HG02884 (cell line): Measurements from ENCODE around the gene MEGF11.

Experiments used
- ATAC-seq: cut with Tn5 transposase; IDR thresholded peaks from one replicate; pipeline ENCODE4 v1.9.1; 2021; ENCODE audit warnings: mild to moderate bottlenecking, moderate library complexity; ENCODE audit not compliant: unreplicated experiment

MEGF11 gene

DNA sequence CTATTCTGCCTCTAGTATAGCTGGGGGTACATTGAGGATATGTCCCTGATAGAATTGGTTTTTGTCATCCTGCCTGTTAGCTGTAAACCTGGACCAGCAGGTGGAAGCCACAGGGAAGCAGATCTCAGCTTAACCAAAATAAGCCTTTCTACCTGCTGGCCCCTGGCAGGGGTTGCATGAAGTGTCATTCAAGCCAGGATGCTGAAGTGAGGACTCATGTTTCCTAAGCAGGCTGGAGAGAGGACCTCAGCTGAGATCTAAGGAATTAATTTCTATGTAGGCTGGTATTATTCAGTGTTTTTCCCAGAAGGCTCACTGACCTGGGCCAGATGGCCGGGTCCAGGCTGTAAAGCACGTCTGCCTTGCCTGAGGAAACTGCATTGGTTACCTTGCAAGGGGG lies 128.9 kb downstream of the MEGF11 start:
- ATAC-seq: no peak

DNA sequence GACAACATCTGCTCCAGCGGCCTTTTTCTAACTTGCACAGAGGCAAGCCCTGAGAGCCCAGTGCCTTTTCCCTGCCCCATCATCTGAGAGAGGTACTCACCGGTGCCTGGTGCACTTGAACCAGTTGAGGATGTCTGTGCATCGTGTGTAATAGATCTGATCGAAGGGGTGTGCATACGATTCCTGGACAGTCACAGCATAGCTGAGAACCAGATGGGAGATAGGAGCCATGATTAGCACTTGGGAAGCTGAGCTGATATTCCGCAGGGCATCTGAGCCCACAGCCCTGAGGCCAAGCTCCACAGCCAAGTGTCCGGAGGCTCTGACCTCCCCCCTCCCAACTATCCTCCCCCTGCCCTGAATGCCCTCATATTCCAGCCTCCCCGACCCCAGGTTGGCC lies 129.8 kb downstream of the MEGF11 start:
- ATAC-seq: no peak

DNA sequence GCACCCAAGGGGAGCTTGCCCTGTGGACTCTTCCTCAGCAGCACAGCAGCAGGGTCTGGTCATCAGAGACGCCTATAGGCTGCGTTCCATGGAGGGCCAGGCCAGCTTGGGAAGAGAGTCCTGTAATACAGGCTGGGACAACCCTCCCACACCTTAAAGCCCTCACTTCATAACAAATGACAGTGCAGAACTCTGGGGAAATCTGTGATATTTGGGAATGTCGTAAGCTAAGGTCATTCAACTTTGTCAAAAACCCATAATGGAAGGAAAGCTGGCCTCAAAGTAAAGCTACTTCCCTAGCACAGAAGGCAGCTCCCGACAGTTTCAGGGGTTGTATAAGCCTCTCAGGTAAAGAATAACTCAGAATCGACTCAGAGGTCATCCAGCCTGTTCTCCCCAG lies 133.1 kb downstream of the MEGF11 start:
- no peak for ATAC-seq

DNA sequence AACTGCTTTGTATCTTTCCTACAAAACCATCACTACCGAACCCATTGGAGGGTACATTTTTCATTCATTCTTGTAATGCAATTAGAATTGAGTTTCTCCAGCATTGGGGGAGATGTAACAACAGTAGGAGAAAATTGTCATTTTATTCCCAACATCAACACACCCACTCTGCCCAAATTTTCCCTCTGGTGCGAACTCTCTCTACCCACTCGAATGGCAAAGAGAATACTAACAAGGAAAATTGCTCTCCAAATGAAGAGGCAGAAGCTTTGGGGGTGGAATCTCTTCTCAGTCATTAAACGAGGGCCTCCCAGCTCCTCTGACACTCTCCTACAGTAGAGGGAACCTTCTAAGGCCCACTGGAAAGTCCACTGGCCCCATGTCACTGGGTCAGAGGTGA lies 135.7 kb downstream of the MEGF11 start:
- no peak for ATAC-seq

DNA sequence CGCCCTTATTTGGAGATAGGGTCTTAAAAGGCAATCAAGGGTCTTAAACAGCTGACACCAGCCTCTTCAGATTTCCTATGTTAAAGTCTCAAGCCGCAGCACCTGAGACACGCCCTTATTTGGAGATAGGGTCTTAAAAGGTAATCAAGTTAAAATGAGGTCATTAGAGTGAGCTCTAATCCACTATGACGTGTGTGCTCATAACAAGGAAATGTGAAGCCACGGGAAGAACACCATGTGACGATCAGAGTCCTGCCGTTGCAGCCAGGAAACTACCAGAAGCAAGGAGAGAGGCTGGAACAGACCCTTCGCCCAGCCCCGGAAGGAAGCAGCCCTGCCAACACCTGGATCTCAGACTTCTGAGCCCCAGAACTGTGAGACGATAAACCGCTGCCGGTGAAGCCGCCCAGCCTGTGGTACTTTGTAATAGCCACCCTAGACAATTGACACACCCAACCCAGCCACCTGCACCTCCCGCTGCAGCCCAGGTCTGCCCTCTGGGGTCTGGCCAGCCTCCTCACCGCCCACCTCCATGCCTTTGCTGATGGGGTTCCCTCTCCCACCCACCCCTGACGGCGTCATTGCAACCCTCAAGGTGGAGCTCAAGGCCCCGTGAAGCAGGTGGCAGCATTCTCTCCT lies 137.9 kb downstream of the MEGF11 start:
- no peak for ATAC-seq

DNA sequence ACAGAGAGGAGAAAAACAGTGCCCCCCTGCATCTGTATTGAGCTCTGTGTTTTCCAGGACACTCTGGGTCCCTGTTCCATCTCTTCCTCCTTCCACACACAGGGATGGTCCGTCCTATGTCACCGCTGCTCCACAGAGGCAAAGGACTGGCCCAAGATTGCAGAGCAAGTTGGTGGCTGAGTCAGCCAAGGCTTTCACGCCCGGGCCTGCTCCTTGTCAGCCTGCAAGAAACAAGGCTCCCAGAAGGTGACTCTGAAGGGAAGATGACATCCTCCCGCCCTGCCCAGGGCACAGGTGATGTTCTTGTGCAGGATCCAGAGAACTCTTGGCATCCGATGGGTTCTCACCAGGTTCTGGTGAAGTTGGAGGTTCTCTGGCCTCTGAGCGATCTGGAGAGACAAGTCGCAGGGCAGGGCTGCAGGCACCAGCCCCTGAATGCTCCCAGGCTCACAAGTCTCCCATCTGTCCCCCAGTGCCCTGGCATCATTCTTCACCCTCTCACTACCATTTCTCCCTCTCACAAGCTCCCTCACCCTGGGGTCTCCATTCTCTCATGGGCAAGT lies 138.6 kb downstream of the MEGF11 start:
- ATAC-seq: no peak

DNA sequence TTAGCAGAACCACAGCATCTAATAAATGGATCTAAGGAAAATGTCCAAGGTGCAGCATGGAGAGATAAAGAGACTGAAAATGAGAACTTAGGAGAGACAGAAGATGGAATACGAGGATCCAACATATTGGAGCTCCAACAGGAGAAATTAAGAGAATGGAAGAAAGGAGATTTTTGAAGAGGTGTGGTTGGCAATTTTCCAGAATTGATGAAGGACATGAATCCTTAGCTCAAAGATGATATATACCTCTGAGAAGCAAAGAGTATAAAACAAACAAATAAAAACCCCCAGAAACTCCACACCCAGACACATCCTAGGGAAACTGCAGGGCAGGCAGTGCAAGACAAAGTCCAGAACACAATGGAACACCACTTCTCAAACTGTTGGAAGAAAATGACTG lies 141.2 kb downstream of the MEGF11 start:
- ATAC-seq: no peak

DNA sequence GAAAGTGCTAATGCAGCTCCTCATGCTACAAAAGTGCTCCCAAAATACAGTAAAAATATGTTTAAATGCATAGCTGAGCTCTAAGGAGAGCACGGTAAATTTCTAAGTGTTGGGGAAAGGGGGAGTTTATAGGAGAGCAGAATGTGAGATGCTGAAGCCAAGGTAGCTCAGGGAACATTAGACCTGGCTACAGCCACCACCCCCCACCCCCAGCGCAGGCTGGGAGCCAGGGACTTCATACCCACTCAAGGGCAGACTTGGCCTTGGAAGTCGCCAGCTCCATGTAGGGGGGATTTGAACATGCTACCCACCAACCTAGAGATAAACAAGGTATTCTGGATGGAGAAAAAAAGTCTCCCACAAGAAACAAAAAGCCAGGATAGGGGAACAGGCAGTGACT lies 142.2 kb downstream of the MEGF11 start:
- no peak for ATAC-seq

DNA sequence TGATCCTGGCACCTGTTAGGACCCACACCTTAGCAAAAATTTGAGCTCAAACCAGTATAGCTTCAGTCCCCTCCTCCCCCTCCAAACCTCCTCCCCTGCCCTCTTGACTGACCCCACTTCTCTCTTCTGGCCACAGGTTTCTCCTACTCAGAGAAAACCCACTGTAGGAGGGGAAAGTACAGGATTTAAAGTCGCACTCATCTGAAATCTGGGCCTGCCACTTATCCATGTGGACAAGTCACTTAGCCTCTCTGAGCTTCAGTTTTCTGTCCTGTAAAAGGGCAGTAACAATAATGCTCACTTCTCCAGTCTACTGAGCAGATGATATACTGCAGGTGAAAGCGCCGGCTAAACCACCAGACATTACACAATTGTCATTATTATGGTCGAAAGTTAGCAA lies 142.7 kb downstream of the MEGF11 start:
- ATAC-seq: no peak

DNA sequence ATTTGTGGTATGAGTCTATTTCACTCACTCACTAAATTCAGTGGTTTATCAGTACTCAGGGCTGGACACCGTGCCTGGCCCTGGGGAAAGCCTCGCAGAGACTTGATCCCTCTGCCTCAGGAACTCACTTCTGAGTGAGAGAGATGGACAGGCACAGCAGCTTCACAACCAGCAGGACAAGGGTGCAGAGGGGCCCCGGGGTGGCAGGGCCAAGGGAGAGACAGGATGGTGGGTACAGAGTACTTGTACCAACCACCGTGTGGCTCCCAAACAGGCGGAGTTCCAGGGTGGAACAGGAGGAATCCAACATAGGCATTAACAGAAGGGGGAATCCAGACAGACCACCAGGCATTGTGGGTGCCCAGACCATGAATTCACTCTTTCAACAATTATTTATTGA lies 143.7 kb downstream of the MEGF11 start:
- ATAC-seq: no peak

DNA sequence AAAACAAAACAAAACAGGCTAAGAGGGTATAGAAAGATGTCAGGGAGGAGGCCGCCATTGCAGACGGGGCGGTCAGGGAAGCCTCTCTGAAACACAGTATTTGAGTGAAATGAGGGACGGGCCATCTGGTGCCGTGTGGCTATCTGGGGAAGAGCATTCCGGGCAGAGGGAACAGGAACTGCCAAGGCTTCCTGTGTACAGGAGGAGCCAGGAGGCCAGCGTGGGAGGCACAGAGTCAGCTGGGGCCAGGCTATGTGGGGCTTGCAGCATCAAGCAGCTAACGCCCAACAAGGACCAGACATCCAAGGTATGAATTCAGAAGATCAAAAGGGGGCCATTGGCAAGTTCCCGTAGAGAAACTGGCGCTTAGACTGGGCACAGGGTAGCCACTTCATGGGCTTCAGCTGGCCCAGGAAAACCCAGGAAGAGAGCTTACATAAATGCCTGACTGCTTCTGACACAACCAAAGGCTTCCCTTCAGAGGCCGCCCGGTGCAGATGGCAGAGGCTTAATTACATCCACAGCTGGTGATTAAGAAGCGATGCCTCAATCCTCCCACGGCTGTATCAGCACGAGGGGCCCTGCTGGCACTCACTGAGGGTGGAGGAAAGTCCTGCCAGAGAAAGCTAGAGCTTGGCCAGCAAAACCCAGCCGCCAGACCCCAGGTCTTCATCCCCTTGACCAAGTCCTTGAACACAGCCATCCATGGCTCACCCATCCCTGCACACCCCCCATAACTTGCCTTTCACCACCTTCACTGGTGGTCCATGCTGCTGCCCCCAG lies 144.9 kb downstream of the MEGF11 start:
- no peak for ATAC-seq

DNA sequence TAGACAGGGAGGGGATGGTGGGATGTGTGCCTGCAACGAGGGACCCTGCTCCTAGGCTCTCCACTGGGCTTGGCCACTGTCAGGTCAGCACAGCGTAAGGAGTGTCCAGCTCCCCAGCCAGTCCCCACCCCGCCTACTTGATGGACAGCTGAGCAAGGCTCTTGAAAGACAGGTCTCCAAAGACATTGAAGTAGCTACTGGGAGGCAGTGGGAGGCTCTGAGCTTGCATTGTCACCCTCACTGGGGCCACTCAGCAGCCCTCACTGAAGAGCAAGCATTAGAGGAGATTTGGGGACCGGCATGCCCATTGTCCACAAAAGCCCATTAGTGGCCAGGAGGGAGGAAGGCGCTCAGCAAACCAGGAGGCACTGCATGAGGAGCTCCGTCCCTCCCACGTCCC lies 146.5 kb downstream of the MEGF11 start:
- ATAC-seq: no peak

DNA sequence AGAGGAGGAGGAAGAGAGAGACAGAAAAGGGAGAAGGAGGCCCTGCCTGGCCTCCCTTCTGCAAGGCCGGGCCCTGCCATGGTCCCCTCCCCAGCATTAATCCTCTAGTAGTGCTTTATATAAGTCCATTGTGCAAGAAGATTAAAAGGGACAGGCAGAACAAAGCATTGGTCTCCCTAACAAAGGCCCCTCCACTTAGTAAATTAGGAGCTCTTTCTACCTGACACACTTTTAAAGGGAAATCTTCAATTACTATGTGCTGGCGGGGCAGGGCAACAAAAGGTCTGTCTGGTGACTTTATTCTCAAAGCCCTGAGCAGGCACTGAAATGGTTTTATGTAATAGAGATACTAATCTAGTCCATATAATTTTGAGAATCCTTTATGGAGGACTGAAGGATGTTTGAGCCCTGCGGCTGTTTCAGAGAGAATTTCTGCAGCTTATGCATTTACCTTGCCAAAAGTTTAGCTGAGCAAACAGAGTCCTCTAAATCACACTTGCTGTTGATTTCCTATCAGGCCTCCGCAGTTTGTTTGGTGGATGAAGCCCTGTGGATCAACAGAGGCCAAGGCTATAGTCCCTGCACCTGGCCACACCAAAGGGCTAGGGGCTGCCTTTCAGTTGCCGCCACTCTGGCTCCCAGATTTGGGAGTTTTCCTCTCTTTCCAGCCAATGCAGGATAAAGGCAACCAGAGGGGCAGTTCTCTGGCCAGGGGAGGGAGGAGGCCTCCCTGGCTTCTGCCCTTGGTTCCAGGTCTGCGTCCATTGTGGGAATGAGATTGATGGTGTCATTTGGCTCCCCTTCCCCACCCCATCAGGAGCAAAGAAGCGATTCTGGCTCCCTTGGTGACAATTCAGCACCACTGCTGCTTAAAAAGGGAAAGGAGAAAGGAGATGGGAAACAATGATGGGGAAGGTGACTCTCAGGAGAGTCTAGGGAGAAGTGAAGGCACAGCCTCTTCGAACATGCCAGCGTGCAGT lies 148.0 kb downstream of the MEGF11 start:
- no peak for ATAC-seq

DNA sequence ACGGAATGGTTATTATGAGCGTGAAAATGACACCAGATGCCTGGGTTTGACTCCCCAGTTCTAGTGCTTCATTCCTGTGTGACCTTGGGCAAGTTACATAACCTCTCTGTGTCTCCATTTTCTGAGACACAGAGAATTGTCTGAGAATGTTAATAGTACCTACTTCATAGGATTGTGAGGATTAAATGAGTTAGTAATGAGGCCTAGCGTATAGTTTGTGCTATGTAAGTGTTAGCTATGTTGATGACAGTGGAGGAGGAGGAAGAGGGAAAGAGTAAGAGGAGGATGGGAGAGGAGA lies 150.3 kb downstream of the MEGF11 start:
- ATAC-seq: no peak

DNA sequence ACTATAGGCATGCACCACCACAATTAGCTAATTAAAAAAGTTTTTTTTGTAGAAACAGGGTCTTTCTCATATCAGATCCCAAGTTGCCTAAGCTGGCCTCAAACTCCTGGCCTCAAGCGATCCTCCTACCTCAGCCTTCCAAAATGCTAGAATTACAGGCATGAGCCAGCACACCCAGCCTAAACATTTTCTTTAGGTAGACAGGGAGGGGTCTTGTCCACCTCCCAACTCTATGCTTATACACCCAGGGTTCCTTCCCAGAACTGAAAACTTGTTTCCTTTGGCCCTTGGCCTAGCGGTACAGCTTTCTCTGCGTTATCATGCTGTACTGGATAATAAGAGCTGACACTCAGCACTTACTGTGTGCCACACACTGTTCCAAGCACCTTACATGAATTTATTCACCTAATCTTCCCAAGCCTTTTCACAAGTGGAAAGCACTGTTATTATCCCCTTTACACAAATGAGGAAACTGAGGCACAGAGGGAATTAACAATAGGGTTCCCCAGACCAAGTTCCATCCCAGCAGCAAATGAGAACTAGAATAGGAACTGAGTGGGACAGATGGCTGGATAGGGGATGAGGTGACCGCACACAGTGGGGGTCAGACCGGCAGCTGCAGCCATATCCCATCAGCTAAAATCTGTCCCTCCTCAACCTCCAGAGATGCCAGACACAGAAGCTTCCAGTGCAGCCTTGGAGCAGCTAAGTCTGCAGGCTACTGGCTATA lies 150.8 kb downstream of the MEGF11 start:
- no peak for ATAC-seq

DNA sequence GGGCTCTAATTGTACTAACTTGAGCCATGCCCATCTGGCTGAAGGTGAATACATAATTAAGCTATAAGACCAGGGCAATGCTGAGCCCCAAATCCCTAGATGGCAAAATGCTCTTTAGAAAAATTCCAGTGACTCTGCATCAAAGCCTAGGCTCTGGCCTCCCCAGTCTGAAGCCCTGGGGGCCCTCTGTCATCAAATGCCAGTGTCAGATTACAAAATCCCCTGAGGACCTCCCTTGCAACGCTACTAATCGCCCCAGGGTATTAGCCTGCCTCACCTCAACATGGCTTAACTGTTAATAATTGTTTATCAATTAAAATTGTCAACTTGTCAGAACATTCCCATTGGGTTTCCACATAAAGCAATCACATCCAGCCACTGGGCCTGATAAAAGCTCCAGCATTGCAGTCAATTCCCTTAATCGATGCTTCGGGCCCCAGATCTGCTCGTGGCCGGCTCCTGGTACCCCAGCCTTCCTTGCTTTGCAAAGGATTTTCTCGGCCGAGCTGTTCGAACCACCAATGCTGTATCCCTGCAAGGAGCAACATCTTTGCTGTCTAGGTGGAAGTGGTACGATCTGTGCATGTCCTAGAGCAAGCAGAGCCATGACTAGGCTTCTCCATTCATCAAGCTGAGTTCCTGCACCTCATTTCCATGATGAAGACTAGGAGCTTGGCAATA lies 151.7 kb downstream of the MEGF11 start:
- no peak for ATAC-seq

DNA sequence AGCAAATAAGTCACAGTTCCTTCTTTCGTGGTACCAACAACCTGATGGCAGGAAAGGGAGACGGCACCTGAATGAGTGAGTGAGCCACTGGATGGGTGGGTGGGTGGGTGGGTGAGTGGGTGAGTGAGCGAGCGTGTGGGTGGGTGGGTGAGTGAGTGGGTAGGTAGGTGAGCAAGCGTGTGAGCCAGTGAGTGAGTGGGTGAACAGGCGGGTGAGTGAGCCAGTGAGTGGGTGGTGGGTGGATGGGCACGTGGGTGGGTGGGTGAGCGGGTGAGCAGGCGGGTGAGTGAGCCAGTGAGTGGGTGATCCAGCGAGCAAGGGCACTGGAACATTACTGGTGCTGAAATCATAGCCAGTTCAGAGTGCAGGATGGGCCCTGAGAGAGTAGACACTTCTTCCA lies 152.8 kb downstream of the MEGF11 start:
- ATAC-seq: no peak

DNA sequence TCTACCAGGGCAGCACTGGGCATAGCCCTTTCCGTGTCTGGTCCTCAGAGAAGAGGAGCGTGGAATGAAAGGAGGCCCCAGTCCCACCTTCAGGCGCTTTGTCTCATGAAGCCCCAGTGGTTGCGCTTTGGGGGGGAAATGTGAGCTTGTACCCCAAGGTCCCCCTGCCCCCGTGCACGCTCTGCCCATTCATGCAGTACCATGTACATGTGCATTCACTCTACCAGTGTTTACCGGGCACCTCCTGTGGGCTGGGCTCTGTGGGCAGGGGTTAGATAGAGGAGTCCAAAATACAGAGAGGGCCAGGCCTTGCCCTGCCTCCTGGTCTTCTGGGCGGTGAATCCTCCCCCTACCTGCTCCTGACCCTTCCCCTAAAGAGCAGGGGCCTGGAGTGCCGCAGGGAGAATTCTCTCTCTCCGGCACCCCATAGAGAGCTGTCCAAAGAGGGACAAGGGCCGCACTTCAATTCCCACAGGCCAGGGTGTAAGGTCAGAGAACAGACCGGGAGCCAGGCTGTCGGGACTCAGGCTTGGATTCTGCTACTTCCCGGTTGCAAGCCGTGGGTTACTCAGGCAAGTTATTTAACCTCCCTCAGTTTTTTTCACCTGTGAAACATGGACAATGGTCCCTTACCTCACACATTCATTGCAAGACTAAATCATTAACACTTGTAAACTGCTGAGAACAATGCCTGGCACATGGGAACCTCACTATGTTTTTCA lies 153.4 kb downstream of the MEGF11 start:
- no peak for ATAC-seq

DNA sequence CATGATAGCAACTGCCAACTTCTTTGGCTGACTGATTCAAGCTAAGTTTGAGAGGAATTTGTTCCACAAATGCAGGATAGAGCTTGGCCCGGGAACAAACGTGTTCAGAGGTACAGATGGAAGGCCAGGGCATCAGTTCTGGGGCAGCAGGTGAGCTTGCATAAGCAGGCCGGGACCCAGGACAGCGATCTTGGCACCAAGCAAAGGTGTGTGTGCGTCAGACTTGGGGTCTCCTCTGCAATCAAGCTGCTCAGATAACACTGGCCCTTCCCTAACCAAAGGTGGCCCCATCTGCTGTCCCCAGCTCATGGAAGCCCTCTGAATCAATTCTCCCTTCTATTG lies 155.6 kb downstream of the MEGF11 start:
- no peak for ATAC-seq
